CD14-positive monocyte (primary cell): ENCODE data around the gene CIBAR2. TPM values are rescaled to one million over a fixed set of nuclear protein-coding genes. Genes with fewer than 3 reads are reported as not detected.

Experiments used
- DNase-seq, 3 donors: peaks; one replicate each; pipeline ENCODE4 v3.0.0-alpha.2; 2011 to 2022
- H2AFZ ChIP-seq: 2 replicates; pipeline ENCODE4 v1.6.0; 2012; ENCODE audit warnings: mild to moderate bottlenecking, low read depth, low read length, inconsistent platforms; ENCODE audit not compliant: insufficient read depth, poor library complexity, severe bottlenecking
- H3K27ac ChIP-seq, 2 donors: 1 replicate in 1 of 2; 2 replicates in 1 of 2; pipeline ENCODE4 v1.5.1; 2012 to 2013; ENCODE audit warnings: low read length in 2 of 2, control low read depth in 1 of 2, inconsistent platforms in 1 of 2, low read depth in 1 of 2, mild to moderate bottlenecking in 1 of 2
- H3K27me3 ChIP-seq, 2 donors: one replicate each; pipeline versions ENCODE4 v1.6.0 to v1.6.1; 2011 to 2013; ENCODE audit warnings: low read length in 2 of 2; ENCODE audit not compliant: control insufficient read depth in 2 of 2, insufficient read depth in 2 of 2
- H3K36me3 ChIP-seq, 2 donors: replicated peaks in 1 of 2; 1 replicate in 1 of 2; 2 replicates in 1 of 2; pipeline versions ENCODE4 v1.5.1 to v1.6.1; 2012 to 2013; ENCODE audit warnings: low read length in 2 of 2, control low read depth in 1 of 2, inconsistent platforms in 1 of 2, mild to moderate bottlenecking in 1 of 2; ENCODE audit not compliant: insufficient read depth in 2 of 2, control insufficient read depth in 1 of 2
- H3K4me1 ChIP-seq, 2 donors: 1 replicate in 1 of 2; 2 replicates in 1 of 2; pipeline versions ENCODE4 v1.5.1 to v1.6.1; 2012 to 2013; ENCODE audit warnings: low read length in 2 of 2, control low read depth in 1 of 2, inconsistent platforms in 1 of 2, mild to moderate bottlenecking in 1 of 2, moderate library complexity in 1 of 2; ENCODE audit not compliant: insufficient read depth in 2 of 2, control insufficient read depth in 1 of 2
- H3K4me2 ChIP-seq: replicated peaks from 2 replicates; pipeline ENCODE3; 2012; ENCODE audit warnings: low read length, moderate library complexity, mild to moderate bottlenecking; ENCODE audit not compliant: poor library complexity, severe bottlenecking; ENCODE audit errors: extremely low read depth
- H3K4me3 ChIP-seq, 3 experiments: fragments of 200-600 bp in 1 of 3; sonication (generic) in 1 of 3; replicated peaks in 1 of 3; 1 replicate in 2 of 3; 2 replicates in 1 of 3; pipeline ENCODE4 v1.5.1; 2011 to 2013; ENCODE audit warnings: low read length in 3 of 3, mild to moderate bottlenecking in 3 of 3, control low read depth in 2 of 3, low read depth in 2 of 3, inconsistent platforms in 1 of 3, moderate library complexity in 1 of 3
- H3K79me2 ChIP-seq: 2 replicates; pipeline ENCODE4 v1.6.0; 2012; ENCODE audit warnings: mild to moderate bottlenecking, control low read depth, inconsistent platforms, low read length, moderate library complexity; ENCODE audit not compliant: insufficient read depth
- H3K9ac ChIP-seq: 2 replicates; pipeline ENCODE4 v1.6.0; 2017; ENCODE audit warnings: low read length, mild to moderate bottlenecking; ENCODE audit not compliant: insufficient read depth, poor library complexity, severe bottlenecking
- H3K9me3 ChIP-seq, 2 donors: replicated peaks in 1 of 2; 1 replicate in 1 of 2; 2 replicates in 1 of 2; pipeline versions ENCODE4 v1.5.1 to v1.6.1; 2012 to 2013; ENCODE audit warnings: low read length in 2 of 2, control low read depth in 1 of 2; ENCODE audit not compliant: control insufficient read depth in 1 of 2, insufficient read depth in 1 of 2
- H4K20me1 ChIP-seq: 2 replicates; pipeline ENCODE4 v1.6.0; 2012; ENCODE audit warnings: mild to moderate bottlenecking, low read length, control low read depth, moderate library complexity; ENCODE audit not compliant: insufficient read depth
- H3K27ac Mint-ChIP-seq, 7 donors: one replicate each; pipeline ENCODE4 v1.8.0; 2020; ENCODE audit warnings: mild to moderate bottlenecking in 7 of 7, mixed read lengths in 7 of 7, moderate library complexity in 6 of 7, inconsistent platforms in 2 of 7
- H3K27me3 Mint-ChIP-seq, 3 donors: one replicate each; pipeline ENCODE4 v1.8.0; 2021 to 2022; ENCODE audit warnings: low read depth in 3 of 3, mild to moderate bottlenecking in 3 of 3, mixed read lengths in 3 of 3, moderate library complexity in 3 of 3, inconsistent platforms in 1 of 3
- H3K36me3 Mint-ChIP-seq, 2 donors: one replicate each; pipeline ENCODE4 v1.8.0; 2020; ENCODE audit warnings: mixed read lengths in 2 of 2, inconsistent platforms in 1 of 2, mild to moderate bottlenecking in 1 of 2
- H3K4me1 Mint-ChIP-seq: one replicate; pipeline ENCODE4 v1.8.0; 2020; ENCODE audit warnings: mild to moderate bottlenecking, mixed read lengths
- H3K4me3 Mint-ChIP-seq, 2 donors: one replicate each; pipeline ENCODE4 v1.8.0; 2020; ENCODE audit warnings: mild to moderate bottlenecking in 2 of 2, mixed read lengths in 2 of 2, moderate library complexity in 1 of 2
- H3K9me3 Mint-ChIP-seq, 7 donors: one replicate each; pipeline ENCODE4 v1.8.0; 2020 to 2022; ENCODE audit warnings: mixed read lengths in 7 of 7, mild to moderate bottlenecking in 6 of 7, moderate library complexity in 6 of 7, inconsistent platforms in 2 of 7
- CTCF ChIP-seq: fragments of 200-600 bp; IDR thresholded peaks from one replicate; pipeline ENCODE4 v1.8.0; 2022; ENCODE audit warnings: antibody characterized with exemption, mild to moderate bottlenecking
- WGBS: methylation state at CpG from one replicate; pipeline ENCODE4 v1.1.5; 2013; ENCODE audit warnings: missing lambda C conversion rate; ENCODE audit not compliant: insufficient coverage; 5-methylcytosine and 5-hydroxymethylcytosine counted together
- intact Hi-C, 2 donors: fragments of 100-400 bp; cut with micrococcal nuclease; formaldehyde crosslinking; loops; one replicate each; pipeline versions ENCODE4 v1.15.0 to v1.15.1; 2023
- polyA plus RNA-seq, 3 donors: library from polyadenylated mRNA; depleted of rRNA in 1 of 3; unstranded in 2 of 3; stranded (reverse) in 1 of 3; fragments of 300-500 nt in 2 of 3; fragments of >200 nt in 1 of 3; fragmentation: Illumina TruSeq in 2 of 3; gene quantifications; 1 replicate in 2 of 3; 2 replicates in 1 of 3; pipeline ENCODE4 v1.2.3, GENCODE V29; 2012 to 2021

Gene CIBAR2
- polyA plus RNA-seq, 3 donors, result not detected

GRCh38 chr16:85104821-85105391, 7.4 kb downstream of the CIBAR2 start:
- Mint-ChIP-seq H3K36me3 (no peaks in the 10 kb centered on the region), H3K4me3 (peak overlapping the region; percentile 34 to 71), H3K9me3 (no peaks in the 10 kb centered on the region), H3K27me3 (peaks cover 0 to 5% (median 0%) of the 10 kb centered on the region in 3 donors), H3K27ac (peak overlapping the region in 6 of 7 donors; percentile 15 to 90 (median 84)), H3K4me1 (peaks cover 50% of the 10 kb centered on the region)
- intact Hi-C loops, result no loop called here
- 11% methylated on average over 9 of the region's 11 CpGs for WGBS
- no peaks in the 10 kb centered on the region for H3K9me3 ChIP-seq
- no peaks in the 10 kb centered on the region for H3K79me2 ChIP-seq
- no peaks in the 10 kb centered on the region for H3K36me3 ChIP-seq
- H3K9ac ChIP-seq, result peak overlapping the region; percentile 15
- H2AFZ ChIP-seq, result peak overlapping the region; percentile 69
- H3K27me3 ChIP-seq, result no peaks in the 10 kb centered on the region
- peak overlapping the region; percentile 15 to 40 for H3K27ac ChIP-seq
- peak overlapping the region; percentile 53 for H3K4me2 ChIP-seq
- peak; percentile 49 to 69 (median 52) for DNase-seq
- H4K20me1 ChIP-seq, result no peaks in the 10 kb centered on the region
- H3K4me1 ChIP-seq, result peaks cover 47 to 48% of the 10 kb centered on the region in 2 donors
- no peak for TF ChIP-seq CTCF
- peak overlapping the region in 1 of 3 experiments; percentile 30 for H3K4me3 ChIP-seq

- intact Hi-C loops, result no loop called here
- DNase-seq, result no peak
- H3K27ac Mint-ChIP-seq, result no peak overlapping the region
- no peaks in the 10 kb centered on the region for H4K20me1 ChIP-seq
- H3K4me1 Mint-ChIP-seq, result peaks cover 51% of the 10 kb centered on the region
- H3K4me3 ChIP-seq, result no peak overlapping the region
- no peaks in the 10 kb centered on the region for H3K79me2 ChIP-seq
- peaks cover 47 to 48% of the 10 kb centered on the region in 2 donors for H3K4me1 ChIP-seq
- no peaks in the 10 kb centered on the region for H3K36me3 Mint-ChIP-seq
- H3K9me3 ChIP-seq, result no peaks in the 10 kb centered on the region
- H3K9me3 Mint-ChIP-seq, result no peaks in the 10 kb centered on the region
- WGBS, result 93% methylated on average over 7 of the region's 12 CpGs
- no peak overlapping the region for H3K27ac ChIP-seq
- no peak overlapping the region for H3K9ac ChIP-seq
- no peak for TF ChIP-seq CTCF
- peaks cover 0 to 4% (median 0%) of the 10 kb centered on the region in 3 donors for H3K27me3 Mint-ChIP-seq
- no peaks in the 10 kb centered on the region for H3K36me3 ChIP-seq
- no peak overlapping the region for H3K4me2 ChIP-seq
- no peak overlapping the region for H2AFZ ChIP-seq
- no peak overlapping the region for H3K4me3 Mint-ChIP-seq
- H3K27me3 ChIP-seq, result no peaks in the 10 kb centered on the region
Measured at GRCh38 chr16:85104147-85104546, 8.1 kb downstream of the CIBAR2 start.
